Brain microvascular endothelial cell (primary cell): ENCODE data around the gene ROBO1.

Experiments used
- DNase-seq: peaks from one replicate; pipeline ENCODE4 v3.0.0-alpha.2; 2020
- H3K27ac ChIP-seq: fragments of 250-450 bp; sonication (Bioruptor Pico); 2 replicates; pipeline ENCODE4 v1.5.1; 2020; ENCODE audit warnings: mild to moderate bottlenecking, moderate library complexity
- H3K27me3 ChIP-seq: fragments of 250-450 bp; sonication (Bioruptor Pico); replicated peaks from 2 replicates; pipeline ENCODE4 v1.5.1; 2020; ENCODE audit warnings: mild to moderate bottlenecking
- H3K36me3 ChIP-seq: fragments of 250-450 bp; sonication (Bioruptor Pico); replicated peaks from 2 replicates; pipeline ENCODE4 v1.5.1; 2020; ENCODE audit warnings: mild to moderate bottlenecking
- H3K4me3 ChIP-seq: 2 replicates; pipeline ENCODE4 v1.5.1; 2011; ENCODE audit warnings: low read depth, mild to moderate bottlenecking, control low read depth, low read length, moderate library complexity
- CTCF ChIP-seq: IDR thresholded peaks from 2 replicates; pipeline ENCODE4 v1.5.1; 2011; ENCODE audit warnings: low read depth, mild to moderate bottlenecking, moderate library complexity, low read length, control low read depth, inconsistent platforms; ENCODE audit errors: missing control alignments
- in situ Hi-C: cut with HindIII; loops from 2 replicates; pipeline ENCODE4 v1.10.0; 2017; ENCODE audit warnings: low sequenced_read_pairs, low pct_ligation_motif_present

The ROBO1 gene

GRCh38 chr3:79361748-79362378, 405.9 kb downstream of the ROBO1 start:
- H3K27me3 ChIP-seq = no peaks in the 10 kb centered on the region
- no peak overlapping the region for H3K27ac ChIP-seq
- peak; percentile 69 for TF ChIP-seq CTCF
- in situ Hi-C loops = no loop called here
- H3K36me3 ChIP-seq = no peaks in the 10 kb centered on the region
- DNase-seq = peak; percentile 44
- no peak overlapping the region for H3K4me3 ChIP-seq

DNA sequence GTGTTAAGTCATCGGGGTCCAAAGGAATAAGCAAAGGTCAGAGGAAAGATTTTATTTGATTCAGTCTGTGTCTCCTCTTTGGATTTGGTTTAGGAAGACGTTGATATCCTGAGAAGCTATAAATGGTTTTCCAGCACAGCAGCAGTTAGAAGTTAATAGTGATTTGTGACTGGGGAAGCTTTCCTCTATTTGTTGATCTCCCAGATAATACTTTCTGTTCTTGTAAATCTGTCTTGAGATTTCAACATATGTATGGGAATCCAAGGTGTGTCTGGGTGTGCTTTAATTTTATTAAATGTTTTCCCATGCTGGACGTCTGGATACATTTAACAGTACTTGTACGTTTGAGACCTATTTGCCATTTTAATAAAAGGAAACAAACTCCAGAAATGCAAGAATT, 409.5 kb downstream of the ROBO1 start:
- in situ Hi-C loops = no loop called here
- no peak for TF ChIP-seq CTCF
- H3K4me3 ChIP-seq = no peak overlapping the region
- no peak overlapping the region for H3K27ac ChIP-seq
- DNase-seq = no peak
- H3K27me3 ChIP-seq = no peaks in the 10 kb centered on the region
- H3K36me3 ChIP-seq = no peaks in the 10 kb centered on the region

DNA sequence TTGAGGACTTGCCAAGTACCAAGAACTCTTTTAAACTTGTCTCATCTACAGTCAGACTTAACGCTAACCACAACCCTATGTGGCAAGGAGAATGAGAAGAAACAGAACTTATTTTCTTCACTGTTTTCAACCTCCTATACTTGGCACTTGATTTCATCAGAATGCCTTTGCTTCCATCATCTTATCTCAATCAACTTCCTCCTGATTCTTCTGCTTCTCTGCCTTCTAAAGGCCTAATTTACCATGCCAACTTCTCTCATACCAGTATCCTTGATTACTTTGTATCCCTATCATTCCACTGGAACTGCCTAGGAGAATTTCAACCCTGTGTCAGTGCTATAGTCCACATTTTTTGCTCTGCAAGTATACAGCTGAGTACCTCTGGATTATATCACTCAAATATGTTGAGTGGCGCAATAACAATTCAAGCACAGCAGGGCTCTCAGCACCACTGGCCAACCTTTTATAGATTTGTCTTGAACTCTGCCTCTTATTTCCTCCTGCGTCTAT, 413.6 kb downstream of the ROBO1 start:
- Histone ChIP-seq H3K27ac (no peak overlapping the region), H3K27me3 (no peaks in the 10 kb centered on the region), H3K36me3 (no peaks in the 10 kb centered on the region), H3K4me3 (no peak overlapping the region)
- in situ Hi-C loops = no loop called here
- no peak for TF ChIP-seq CTCF
- DNase-seq = no peak

GRCh38 chr3:79351699-79352098, 416.1 kb downstream of the ROBO1 start:
- no peak overlapping the region for H3K4me3 ChIP-seq
- H3K36me3 ChIP-seq = no peaks in the 10 kb centered on the region
- no peaks in the 10 kb centered on the region for H3K27me3 ChIP-seq
- TF ChIP-seq CTCF = no peak
- in situ Hi-C loops = no loop called here
- no peak overlapping the region for H3K27ac ChIP-seq
- no peak for DNase-seq

DNA sequence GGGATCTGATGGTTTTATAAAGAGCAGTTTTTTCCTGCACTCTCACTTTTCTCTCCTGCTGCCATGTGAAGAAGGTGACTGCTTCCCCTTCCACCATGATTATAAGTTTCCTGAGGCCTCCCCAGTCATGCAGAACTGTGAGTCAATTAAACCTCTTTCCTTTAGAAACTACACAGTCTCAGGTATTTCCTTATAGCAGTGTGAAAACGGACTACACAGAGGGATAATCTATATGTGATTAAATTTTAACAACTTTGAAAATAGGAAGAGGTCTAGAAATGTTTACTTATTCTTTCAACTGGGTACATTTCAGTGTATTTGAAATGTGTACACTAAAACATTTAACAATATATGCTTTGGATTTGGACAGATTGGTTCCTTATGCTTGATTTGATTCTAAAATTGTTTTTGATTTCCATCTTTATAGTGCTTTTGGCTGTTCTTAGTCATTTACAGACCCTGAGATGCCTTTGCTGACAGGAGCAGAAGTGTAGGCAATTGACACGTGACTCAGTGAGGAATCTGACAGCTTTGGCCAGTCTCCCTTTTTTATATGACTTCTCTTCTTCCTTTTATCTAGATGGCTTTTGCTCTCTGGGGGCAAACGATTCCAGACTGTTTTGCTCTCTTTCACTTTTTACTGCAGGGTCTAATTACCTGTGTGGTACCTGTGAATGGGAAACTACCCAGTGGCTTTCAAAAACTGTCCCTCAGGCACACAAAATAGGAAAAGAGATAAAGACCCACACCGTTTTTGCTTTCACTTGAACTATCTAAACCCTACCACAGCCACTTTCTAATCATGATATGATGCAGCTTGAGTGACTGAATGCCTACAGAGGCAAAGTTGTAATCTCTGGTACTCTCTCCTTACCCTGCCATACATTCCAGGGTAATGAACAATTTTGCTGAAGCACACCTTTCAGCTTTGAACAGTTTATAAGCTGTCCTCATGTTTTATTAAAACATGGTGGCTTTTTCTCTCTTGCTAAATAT, 422.6 kb downstream of the ROBO1 start:
- Histone ChIP-seq H3K27me3 (no peaks in the 10 kb centered on the region), H3K4me3 (no peak overlapping the region), H3K27ac (no peak overlapping the region), H3K36me3 (no peaks in the 10 kb centered on the region)
- DNase-seq = no peak
- TF ChIP-seq CTCF = no peak
- in situ Hi-C loops = no loop called here
